K562 (cell line): ENCODE data around the gene HSPB7. TPM values are rescaled to one million over a fixed set of nuclear protein-coding genes. Genes with fewer than 3 reads are reported as not detected.
A peak's percentile ranks its signal among the peaks of the same experiment; 100 is the strongest.
"Not testable (repeated sequence)": the region's sequence is repeated elsewhere in the genome, so short reads cannot be mapped to it uniquely, and the experiment has no call there.

Experiments used
- ATAC-seq: fragments of 200-7000 bp; cut with Tn5 transposase; 3 replicates; pipeline ENCODE4 v1.9.1; 2020; ENCODE audit warnings: moderate library complexity
- BruUV-seq: library from RNA; stranded (reverse); fragments of 400-500 nt; replicated peaks from 2 replicates; lab custom pipeline; 2021; lab: Mats Ljungman, UMichigan
- CTCF ChIA-PET: fragments of 300-600 bp; formaldehyde crosslinking; extraction: SDS; loops from one replicate; lab custom pipeline; 2021; ENCODE audit warnings: low intra/inter-chr PET ratio; lab: Yijun Ruan, JAX
- POLR2A ChIA-PET: fragments of 300-600, 350-650 bp; sonication (Branson Sonifier 250); formaldehyde crosslinking; extraction: SDS; loops from one replicate; lab custom pipeline; 2021; ENCODE audit warnings: antibody characterized with exemption, inconsistent platforms; lab: Yijun Ruan, JAX
- DNase-seq, 4 experiments: peaks; one replicate each; pipeline versions ENCODE4 v3.0.0 to v3.0.0-alpha.2; 2011 to 2018; ENCODE audit warnings: low spot score in 3 of 4, mixed read lengths in 3 of 4; ENCODE audit errors: extremely low read depth in 1 of 4
- FAIRE-seq: peaks from 2 replicates; lab custom pipeline; 2011; peaks lifted over from hg19 to GRCh38; lab: Jason Lieb, UNC
- H2AFZ ChIP-seq: 2 replicates; pipeline ENCODE4 v1.6.0; 2011; ENCODE audit warnings: low read depth, low read length, control low read depth, inconsistent platforms
- H3K27ac ChIP-seq: fragments of 200-600 bp; 3 replicates; pipeline ENCODE4 v1.8.0; 2011; ENCODE audit warnings: low read depth, mild to moderate bottlenecking, control low read depth, inconsistent platforms, low read length, moderate library complexity, mixed read lengths; ENCODE audit errors: extremely low read depth
- H3K27me3 ChIP-seq, 2 experiments: fragments of 300-600 bp in 1 of 2; 2 replicates in 1 of 2; 3 replicates in 1 of 2; pipeline versions ENCODE4 v1.6.0 to v1.8.0; 2011; ENCODE audit warnings: inconsistent platforms in 2 of 2, low read length in 2 of 2, mild to moderate bottlenecking in 1 of 2, mixed read lengths in 1 of 2, moderate library complexity in 1 of 2; ENCODE audit not compliant: control insufficient read depth in 2 of 2, insufficient read depth in 2 of 2
- H3K36me3 ChIP-seq: fragments of 300-600 bp; 3 replicates; pipeline ENCODE4 v1.8.0; 2011; ENCODE audit warnings: mild to moderate bottlenecking, low read length, inconsistent platforms; ENCODE audit not compliant: control insufficient read depth, insufficient read depth
- H3K4me1 ChIP-seq, 2 experiments: fragments of 200-600 bp in 1 of 2; replicated peaks in 1 of 2; 2 replicates in 1 of 2; 3 replicates in 1 of 2; pipeline versions ENCODE4 v1.5.1 to v1.8.0; 2011; ENCODE audit warnings: inconsistent platforms in 2 of 2, low read length in 2 of 2, mild to moderate bottlenecking in 1 of 2, mixed read lengths in 1 of 2, moderate library complexity in 1 of 2; ENCODE audit not compliant: control insufficient read depth in 2 of 2, insufficient read depth in 2 of 2
- H3K4me2 ChIP-seq: 2 replicates; pipeline ENCODE4 v1.6.1; 2011; ENCODE audit warnings: low read length, control low read depth, inconsistent platforms, mixed read lengths; ENCODE audit not compliant: insufficient read depth
- H3K4me3 ChIP-seq: fragments of 200-600 bp; sonication (generic), shearing (Covaris generic); 2 replicates; pipeline ENCODE4 v1.5.1; 2016; ENCODE audit warnings: control low read depth, inconsistent platforms
- H3K79me2 ChIP-seq: fragments of 200-600 bp; 3 replicates; pipeline ENCODE4 v1.8.0; 2011; ENCODE audit warnings: low read length, inconsistent platforms; ENCODE audit not compliant: control insufficient read depth, insufficient read depth
- H3K9ac ChIP-seq, 2 experiments: 2 replicates each; pipeline versions ENCODE4 v1.6.0 to v1.6.1; 2011; ENCODE audit warnings: low read depth in 2 of 2, low read length in 2 of 2, control low read depth in 1 of 2, inconsistent platforms in 1 of 2, mild to moderate bottlenecking in 1 of 2, mixed read lengths in 1 of 2; ENCODE audit not compliant: insufficient read depth in 1 of 2
- H3K9me1 ChIP-seq: one replicate; pipeline ENCODE4 v1.6.0; 2011; ENCODE audit warnings: inconsistent platforms, mild to moderate bottlenecking, low read length, moderate library complexity; ENCODE audit not compliant: control insufficient read depth, insufficient read depth
- H3K9me3 ChIP-seq: replicated peaks from 2 replicates; pipeline ENCODE4 v1.5.1; 2011; ENCODE audit warnings: low read depth, low read length, inconsistent platforms; ENCODE audit not compliant: control insufficient read depth, insufficient read depth
- H4K20me1 ChIP-seq: replicated peaks from 2 replicates; pipeline ENCODE4 v1.6.1; 2011; ENCODE audit warnings: low read length, inconsistent platforms, mixed read lengths; ENCODE audit not compliant: control insufficient read depth, insufficient read depth
- ADNP ChIP-seq: fragments of 200-800 bp; sonication (Bioruptor generic); IDR thresholded peaks from 2 replicates; pipeline ENCODE4 v1.6.1; 2016; ENCODE audit warnings: missing genetic modification characterization, missing compliant biosample characterization
- CBX1 ChIP-seq: sonication (generic); IDR thresholded peaks from 2 replicates; pipeline ENCODE4 v1.6.1; 2016; ENCODE audit warnings: antibody characterized with exemption, low read depth, mild to moderate bottlenecking
- CHD4 ChIP-seq: fragments of 200-600 bp; sonication (generic); IDR thresholded peaks from 3 replicates; pipeline ENCODE4 v1.6.1; 2012; ENCODE audit warnings: low read depth, mild to moderate bottlenecking, mixed read lengths, low read length, inconsistent platforms; ENCODE audit not compliant: insufficient read depth, insufficient replicate concordance, poor library complexity, severe bottlenecking
- CREB1 ChIP-seq, 2 experiments: sonication (generic) in 1 of 2; formaldehyde crosslinking in 1 of 2; IDR thresholded peaks; 2 replicates each; pipeline versions ENCODE4 v1.6.1 to v1.8.0; 2012 to 2022; ENCODE audit warnings: inconsistent platforms in 1 of 2, mild to moderate bottlenecking in 1 of 2, missing genetic modification reagents in 1 of 2, moderate library complexity in 1 of 2
- KDM1A ChIP-seq, 2 experiments: fragments of 450-650 bp; IDR thresholded peaks; 2 replicates each; pipeline ENCODE4 v1.6.1; 2016; ENCODE audit warnings: mild to moderate bottlenecking in 2 of 2
- MYC ChIP-seq, 2 experiments: fragments of 250-450 bp in 1 of 2; sonication (Bioruptor Pico) in 1 of 2; IDR thresholded peaks; 2 replicates each; pipeline versions ENCODE4 v1.5.1 to v1.6.1; 2012 to 2021; ENCODE audit warnings: low read depth in 2 of 2, borderline replicate concordance in 1 of 2, improper control_type of control experiment in 1 of 2, low read length in 1 of 2, mild to moderate bottlenecking in 1 of 2, moderate library complexity in 1 of 2
- PCBP2 ChIP-seq: fragments of 200-400 bp; formaldehyde crosslinking; IDR thresholded peaks from 2 replicates; pipeline ENCODE4 v1.6.1; 2018; ENCODE audit warnings: low read length, low read depth, mild to moderate bottlenecking, moderate library complexity; ENCODE audit not compliant: poor library complexity, severe bottlenecking
- PTBP1 ChIP-seq: fragments of 200-400 bp; formaldehyde crosslinking; IDR thresholded peaks from 2 replicates; pipeline ENCODE4 v1.6.1; 2017; ENCODE audit warnings: low read depth, low read length
- ZBTB7A ChIP-seq: IDR thresholded peaks from 2 replicates; pipeline ENCODE4 v1.6.1; 2011; ENCODE audit warnings: low read depth, mild to moderate bottlenecking, low read length, moderate library complexity, borderline replicate concordance; ENCODE audit not compliant: control insufficient read depth
- ZNF134 ChIP-seq: fragments of 250-450 bp; sonication (Bioruptor Pico); conservative IDR thresholded peaks from 2 replicates; pipeline ENCODE4 v1.4.0; 2020
- ZNF316 ChIP-seq: fragments of 450-650 bp; IDR thresholded peaks from 2 replicates; pipeline ENCODE4 v1.6.1; 2016
- WGBS: fragments of 100-300 bp; shearing (Covaris generic); methylation state at CpG from one replicate; pipeline ENCODE4 v1.1.6; 2016; ENCODE audit warnings: low coverage, mixed read lengths; ENCODE audit not compliant: insufficient coverage; ENCODE audit errors: missing lambda C conversion rate; 5-methylcytosine and 5-hydroxymethylcytosine counted together
- in situ Hi-C: fragments of 300-500 bp; cut with MboI; formaldehyde crosslinking; loops from 4 replicates; pipeline ENCODE4 v1.15.0; 2018; ENCODE audit warnings: inconsistent platforms, mixed read lengths
- intact Hi-C: fragments of 100-400 bp; cut with micrococcal nuclease; formaldehyde crosslinking; loops from 2 replicates; pipeline ENCODE4 v1.14.2; 2022
- polyA plus RNA-seq, 8 experiments: library from polyadenylated mRNA; depleted of rRNA in 4 of 8; stranded (reverse) in 5 of 8; unstranded in 3 of 8; fragments of >200 nt; fragmentation: Nextera tagmentation in 2 of 8; fragmentation: Illumina TruSeq in 1 of 8; extraction: Ambion mirVana in 2 of 8; extraction: Trizol in 1 of 8; gene quantifications; 2 replicates each; pipeline versions ENCODE4 v1.2.1 to v1.2.3, GENCODE V29; 2011 to 2014; ENCODE audit warnings: inconsistent platforms in 1 of 8, missing spikeins in 1 of 8
- total RNA-seq, 7 experiments: library from RNA; depleted of rRNA in 6 of 7; stranded (reverse); fragments of >200 nt in 6 of 7; fragmentation: Illumina TruSeq in 2 of 7; extraction: Trizol in 2 of 7; gene quantifications; 2 replicates each; pipeline versions ENCODE4 v1.2.1 to v1.2.3, GENCODE V29; 2011 to 2021; ENCODE audit warnings: low replicate concordance in 1 of 7

HSPB7 gene
- total and polyA plus RNA-seq, 9 of the 15 experiments (the other 6 are each of a cell fraction or from before 2014, with no cell fraction given), result 0.05 to 0.19 (median 0.07) TPM; not detected in 6

DNA sequence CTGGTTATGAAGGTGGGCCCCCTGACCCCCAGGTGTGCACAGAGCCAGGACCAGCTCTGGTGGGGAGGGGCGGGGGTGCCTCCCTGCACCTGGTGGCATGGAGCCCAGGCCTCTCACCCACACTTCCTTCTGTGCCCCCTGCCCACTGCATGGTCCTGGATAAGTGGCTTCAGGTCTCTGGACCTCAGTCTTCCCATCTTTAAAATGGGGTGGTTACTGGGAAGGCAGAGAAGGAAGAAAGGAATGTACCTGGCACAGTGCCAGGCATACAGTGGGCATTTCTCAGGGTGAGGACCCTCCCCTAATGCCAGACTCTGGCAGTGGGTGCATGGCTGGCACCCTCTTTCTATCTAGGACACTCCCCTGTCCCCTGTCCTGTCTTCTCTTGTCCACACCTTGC lies 11.4 kb upstream of the HSPB7 start (continued):
- TF ChIP-seq MYC (IDR thresholded peaks at IDR 0.05; ENCODE audit: low read depth, low read length) (no peak), MYC (CRISPR knock-in tag; IDR thresholded peaks at IDR 0.05; ENCODE audit: borderline replicate concordance, low read depth) (no peak), PTBP1 (0 out of 2 replicates have a peak, but pooled peaks have one; percentile 76), CREB1 (IDR thresholded peaks at IDR 0.05) (no peak), CREB1 (CRISPR knock-in tag; IDR thresholded peaks at IDR 0.05) (no peak), KDM1A (IDR thresholded peaks at IDR 0.05) (peak; percentile 64 to 84), PCBP2 (no peak), ZNF134 (CRISPR knock-in tag) (no peak), CBX1 (peak; percentile 67; the same call in 1 of the 2 replicates), ZNF316 (no peak), ADNP (tag) (peak; percentile 67), CHD4 (peak; percentile 51)
- TF ChIP-seq, all 486 proteins: peak for 15

DNA sequence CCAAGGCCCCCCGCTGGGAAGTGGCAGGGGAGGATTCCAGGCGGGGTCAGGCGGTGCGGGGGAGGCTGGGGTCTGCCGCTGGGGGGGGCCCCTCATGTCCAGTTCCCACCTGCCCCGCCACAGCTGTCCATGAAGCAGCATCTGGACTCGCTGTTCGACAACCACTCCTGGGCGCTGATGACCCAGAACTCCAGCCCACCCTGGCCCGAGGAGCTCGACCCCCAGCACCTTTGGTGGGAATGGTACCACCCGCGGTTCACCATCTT lies 11.1 kb upstream of the HSPB7 start:
- peaks cover 0 to 11% of the 10 kb centered on the region in 2 experiments; a peak in 2 of 5 replicates for H3K27me3 ChIP-seq
- not testable (repeated sequence) for DNase-seq, H3K79me2 ChIP-seq
- WGBS, result 12% methylated on average over 6 of the region's 13 CpGs
- 0 out of 2 replicates have a peak, but pooled peaks have one; percentile 53 for TF ChIP-seq ZBTB7A
- TF ChIP-seq, all 486 proteins: peak for 1; not testable (repeated sequence) for 485
- in situ Hi-C loops, H3K9me1 ChIP-seq, H3K9me3 ChIP-seq, CTCF ChIA-PET, H3K4me2 ChIP-seq, H3K27ac ChIP-seq, FAIRE-seq, BruUV-seq, ATAC-seq, intact Hi-C loops, H3K9ac ChIP-seq, H3K36me3 ChIP-seq, H2AFZ ChIP-seq, H3K4me3 ChIP-seq, H4K20me1 ChIP-seq: not testable (repeated sequence)
- H3K4me1 ChIP-seq, result peaks cover 12 to 52% of the 10 kb centered on the region in 2 experiments; a peak in 4 of 5 replicates
- POLR2A ChIA-PET, result interaction anchor here (0.5 kb wide), 1 partner anchor 13 kb away, joined by 3 read pairs; no protein-coding TSS in a partner anchor
